ENCODE measurements around the gene TMEM101. TPM values are rescaled to one million over a fixed set of nuclear protein-coding genes. Genes with fewer than 3 reads are reported as not detected.

Gene TMEM101
- total RNA-seq, 1 experiment from 2014 or later = 18.6 TPM

GRCh38 chr17:44010966-44011647, 3.7 kb downstream of the TMEM101 start:
- Histone ChIP-seq H2BK20ac (ENCODE audit: low read depth, low read length, poor library complexity, severe bottlenecking) (no peak overlapping the region), H3K4ac (ENCODE audit: low read depth, low read length) (no peak overlapping the region), H4K5ac (ENCODE audit: insufficient read length, low read depth, low read length) (no peak overlapping the region), H3K9me3 (ENCODE audit: control insufficient read depth, low read depth, low read length) (no peaks in the 10 kb centered on the region), H3K27me3 (ENCODE audit: insufficient read depth, low read length) (no peaks in the 10 kb centered on the region), H3K18ac (ENCODE audit: insufficient read length, low read depth, low read length) (no peak overlapping the region), H3K9ac (ENCODE audit: extremely low read depth, insufficient read length, low read length) (no peak overlapping the region), H4K8ac (replicated peaks; ENCODE audit: insufficient read length, low read depth, low read length) (no peak overlapping the region), H2BK12ac (ENCODE audit: insufficient read length, low read depth, low read length) (no peak overlapping the region), H3K23ac (ENCODE audit: insufficient read length, low read depth, low read length) (no peak overlapping the region), H2AFZ (ENCODE audit: low read length) (no peak overlapping the region), H3T11ph (ENCODE audit: low read length) (no peak overlapping the region), H4K91ac (ENCODE audit: insufficient read length, low read depth, low read length) (no peak overlapping the region), H2AK5ac (ENCODE audit: insufficient read length, low read length) (no peak overlapping the region), H4K20me1 (ENCODE audit: control insufficient read depth, insufficient read depth, insufficient read length) (peaks cover 6% of the 10 kb centered on the region), H2BK5ac (ENCODE audit: insufficient read length, low read length) (no peak overlapping the region), H3K79me1 (ENCODE audit: insufficient read depth, low read depth, low read length, poor library complexity, severe bottlenecking) (no peaks in the 10 kb centered on the region), H3K4me1 (ENCODE audit: insufficient read depth, low read length) (peaks cover 3% of the 10 kb centered on the region; the same call in 1 of the 2 replicates), H2BK15ac (ENCODE audit: low read depth, low read length) (no peak overlapping the region), H3K79me2 (ENCODE audit: insufficient read depth, low read length) (no peaks in the 10 kb centered on the region), H3K14ac (ENCODE audit: insufficient read depth, low read length) (no peak overlapping the region), H3K27ac (ENCODE audit: insufficient read length, low read depth, low read length) (no peak overlapping the region), H2BK120ac (ENCODE audit: low read depth, low read length, poor library complexity, severe bottlenecking) (no peak overlapping the region), H3K4me2 (ENCODE audit: insufficient read depth, insufficient read length, low read length) (no peak overlapping the region), H3K56ac (ENCODE audit: insufficient read length, low read depth, low read length) (no peak overlapping the region), H3K23me2 (ENCODE audit: insufficient read length, low read depth, low read length, poor library complexity, severe bottlenecking) (peaks cover 24% of the 10 kb centered on the region)
- TF ChIP-seq CTCF (conservative IDR thresholded peaks at IDR 0.05) = no peak
- Mint-ChIP-seq H3K27me3 (ENCODE audit: low read depth) (peaks cover 4% of the 10 kb centered on the region), H3K4me1 (peaks cover 19 to 23% of the 10 kb centered on the region in 2 experiments), H3K4me3 (no peak overlapping the region; a peak in 1 of 5 replicates), H3K27ac (no peak overlapping the region; a peak in 1 of 7 replicates), H3K36me3 (ENCODE audit: insufficient read depth in 1 of 3, low read depth in 3 of 3) (peaks cover 7 to 18% (median 16%) of the 10 kb centered on the region in 3 experiments; a peak in 6 of 7 replicates), H3K9me3 (no peaks in the 10 kb centered on the region)
- no peak for DNase-seq
- WGBS (ENCODE audit: extremely low coverage, insufficient read length, low lambda C conversion rate) = no CpG with 5 or more reads among the region's 4 CpGs
